Gastroesophageal sphincter (tissue), 3 donors: Measurements from ENCODE around the gene FZR1.

Experiments
- CTCF ChIP-seq, 4 experiments: fragments of 200-600 bp in 2 of 4; fragments of 450-650 bp in 2 of 4; sonication (generic) in 1 of 4; IDR thresholded peaks; one replicate each; pipeline ENCODE4 v1.5.1; 2017 to 2019; ENCODE audit warnings: antibody characterized with exemption in 4 of 4, mild to moderate bottlenecking in 2 of 4, moderate library complexity in 2 of 4
- POLR2AphosphoS5 ChIP-seq: sonication (generic); formaldehyde crosslinking; IDR thresholded peaks from one replicate; pipeline ENCODE4 v1.6.1; 2017; ENCODE audit warnings: antibody characterized with exemption

- TF ChIP-seq CTCF (IDR thresholded peaks at IDR 0.05) (no peak), POLR2AphosphoS5 (no peak)
These were observed 37.9 kb downstream of the FZR1 start for GRCh38 chr19:3544058-3544376.
